GM19025 (cell line): Measurements from ENCODE around the gene NAALADL2.
"Not testable (repeated sequence)": the region's sequence is repeated elsewhere in the genome, so short reads cannot be mapped to it uniquely, and the experiment has no call there.

ENCODE experiments used
- ATAC-seq: cut with Tn5 transposase; IDR thresholded peaks from one replicate; pipeline ENCODE4 v1.9.1; 2021; ENCODE audit warnings: mild to moderate bottlenecking, low read depth, moderate library complexity; ENCODE audit not compliant: unreplicated experiment

NAALADL2 gene

DNA sequence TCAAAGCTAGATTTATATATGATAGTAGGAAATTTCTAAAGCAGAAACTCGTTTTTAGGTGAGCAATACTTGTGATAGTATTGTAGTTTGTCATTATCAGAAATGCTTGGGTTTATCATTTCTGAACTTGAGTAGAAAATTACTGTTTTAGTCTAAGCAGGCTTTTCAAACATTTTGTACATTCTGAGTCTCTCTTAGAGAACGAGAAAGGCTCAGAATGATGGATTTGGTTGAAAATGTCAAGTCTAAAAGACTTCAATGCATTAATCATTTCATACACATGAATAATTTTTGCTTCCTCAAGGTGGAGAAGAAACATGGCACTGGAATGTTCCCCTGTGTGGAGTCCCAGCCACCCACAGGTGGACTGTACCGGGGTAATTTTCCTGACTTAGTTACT is 387.1 kb downstream of the NAALADL2 start:
- no peak for ATAC-seq

DNA sequence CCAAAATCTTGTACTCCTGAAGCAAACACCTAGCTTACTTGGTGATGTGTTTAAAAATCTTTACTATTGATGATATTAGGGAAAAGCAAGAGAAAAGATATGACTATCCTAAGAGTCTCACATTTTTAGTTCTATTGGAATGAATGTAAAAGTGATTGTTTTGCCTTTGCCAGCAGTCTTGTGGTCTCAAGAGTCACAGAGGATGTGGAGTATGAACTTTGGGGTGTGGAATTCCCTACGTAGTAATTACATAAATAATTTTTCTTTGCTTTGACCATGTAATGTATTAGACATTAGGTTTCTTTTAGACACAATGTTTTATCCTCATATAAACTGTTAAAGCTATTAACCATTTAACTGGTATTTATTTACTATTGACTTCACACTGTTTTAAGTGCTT is 387.6 kb downstream of the NAALADL2 start:
- no peak for ATAC-seq

DNA sequence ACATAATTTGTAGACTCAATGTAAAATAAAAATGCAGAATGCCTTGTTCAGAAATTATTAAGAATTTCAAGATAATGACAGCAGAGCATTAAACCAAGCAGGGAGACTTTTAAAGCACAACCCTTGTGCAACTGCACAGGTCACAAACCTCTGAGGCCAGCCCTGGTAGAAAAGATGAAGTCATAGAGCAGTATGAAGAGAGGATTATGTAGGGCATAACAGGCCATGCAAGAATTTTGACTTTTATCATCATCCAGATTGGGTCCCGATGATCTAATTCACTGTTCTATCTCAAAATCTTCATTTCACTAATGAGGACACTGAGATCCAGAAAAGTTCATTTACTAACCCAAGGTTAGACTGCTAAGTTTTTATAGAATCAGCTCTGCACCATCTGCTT is 388.5 kb downstream of the NAALADL2 start:
- ATAC-seq, result no peak

DNA sequence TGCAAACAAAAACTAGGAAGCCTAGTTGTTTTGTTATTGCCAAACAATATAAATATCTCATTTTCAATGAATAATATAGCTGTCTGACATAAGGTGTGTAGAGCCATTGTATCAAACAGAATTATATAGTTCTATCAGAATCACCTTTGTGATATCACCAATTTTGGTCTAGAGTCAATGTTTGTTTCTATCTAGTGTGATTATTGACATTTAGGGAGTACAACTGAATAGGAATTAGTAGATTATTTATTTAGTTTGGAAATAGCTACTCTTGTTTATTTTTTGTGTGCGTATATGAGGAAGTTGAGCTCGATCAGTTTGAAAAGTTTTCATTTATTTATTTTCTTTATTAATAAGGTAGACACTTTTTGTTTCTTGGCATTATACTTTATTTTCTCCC is 389.7 kb downstream of the NAALADL2 start:
- ATAC-seq, result no peak

DNA sequence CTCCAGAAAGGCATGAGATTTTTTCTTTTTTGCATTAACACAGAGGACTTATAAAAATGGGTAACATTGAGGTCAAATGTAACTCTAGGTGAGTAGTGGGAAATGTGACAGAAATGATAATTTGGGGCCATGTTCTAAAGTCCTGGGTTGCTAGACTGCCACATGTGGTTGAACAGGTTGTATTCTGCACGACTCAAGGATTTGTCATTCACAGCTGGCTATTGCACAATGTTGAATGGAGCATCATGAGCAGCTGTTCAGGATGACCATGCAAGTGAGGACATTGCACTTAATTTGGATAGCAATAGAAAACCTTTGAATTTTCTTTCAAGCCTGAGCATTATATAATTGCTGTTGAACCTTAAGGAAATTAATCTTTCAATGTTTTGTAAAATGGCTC is 396.6 kb downstream of the NAALADL2 start:
- ATAC-seq, result no peak

DNA sequence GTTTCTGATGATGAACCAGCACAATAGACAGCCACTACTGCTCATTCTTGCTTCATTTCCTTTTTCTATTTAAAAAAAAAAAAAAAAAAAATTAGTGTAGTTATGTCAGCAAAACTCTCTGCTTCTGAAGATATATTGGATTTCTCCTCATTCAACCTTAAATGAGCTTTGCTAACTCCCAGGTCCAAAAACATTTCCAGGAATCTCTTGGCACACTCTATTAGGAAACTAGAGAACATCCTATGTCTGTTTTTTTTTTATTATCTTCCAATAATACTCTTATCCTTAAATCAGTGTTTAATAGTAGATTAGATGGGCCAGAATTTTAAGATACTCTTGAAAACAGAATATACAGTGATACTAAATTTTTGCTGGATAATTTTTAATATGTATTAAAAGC is 398.0 kb downstream of the NAALADL2 start:
- no peak for ATAC-seq

DNA sequence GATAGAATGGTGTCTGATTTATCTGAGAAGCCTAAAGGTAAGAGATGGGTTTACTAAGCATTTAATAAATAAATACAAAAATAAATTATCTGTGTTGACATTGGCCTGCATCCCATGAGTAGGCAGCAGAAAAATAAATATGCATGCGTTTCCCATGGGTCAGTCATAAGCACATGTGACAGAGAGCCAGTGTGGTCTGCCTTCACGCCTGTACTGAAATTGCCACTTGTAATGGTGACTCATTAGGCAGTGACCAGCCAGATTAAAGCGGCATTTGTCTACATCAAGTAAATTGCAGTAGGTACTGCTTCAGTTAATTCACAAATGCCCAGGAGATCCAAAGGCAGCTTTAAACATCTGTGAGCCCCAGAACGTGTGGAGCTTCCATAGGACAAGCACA is 399.6 kb downstream of the NAALADL2 start:
- no peak for ATAC-seq

DNA sequence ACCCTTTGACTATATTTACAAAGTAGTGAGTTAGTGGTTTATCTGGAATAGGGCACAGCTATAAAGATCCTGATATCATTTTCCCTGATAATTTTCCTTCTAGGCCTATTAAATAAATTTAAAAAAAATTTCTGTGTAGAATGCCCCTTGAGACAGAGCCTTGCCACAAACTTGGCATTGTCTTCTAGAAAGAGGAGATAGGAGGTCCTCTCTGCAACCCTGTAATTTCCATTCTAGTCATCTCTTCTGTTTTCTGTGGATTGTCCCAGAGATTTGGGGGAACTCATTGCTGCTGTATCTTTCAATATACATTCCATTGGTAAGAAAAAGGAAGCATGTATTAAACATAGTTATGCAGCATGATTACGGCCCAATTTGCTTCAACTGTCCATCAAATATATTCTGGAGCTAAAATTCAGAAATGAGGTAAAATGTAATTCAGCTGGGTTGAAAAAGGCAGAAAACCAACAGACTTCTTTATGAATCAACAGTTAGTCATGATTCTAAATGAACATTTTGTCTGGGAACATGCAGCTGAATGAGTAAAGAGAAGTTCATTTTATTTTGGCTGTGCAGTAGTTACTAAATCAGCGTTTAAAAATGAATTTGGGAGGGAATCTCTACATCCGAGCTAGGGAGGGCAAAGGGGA is 401.1 kb downstream of the NAALADL2 start:
- ATAC-seq, result no peak

DNA sequence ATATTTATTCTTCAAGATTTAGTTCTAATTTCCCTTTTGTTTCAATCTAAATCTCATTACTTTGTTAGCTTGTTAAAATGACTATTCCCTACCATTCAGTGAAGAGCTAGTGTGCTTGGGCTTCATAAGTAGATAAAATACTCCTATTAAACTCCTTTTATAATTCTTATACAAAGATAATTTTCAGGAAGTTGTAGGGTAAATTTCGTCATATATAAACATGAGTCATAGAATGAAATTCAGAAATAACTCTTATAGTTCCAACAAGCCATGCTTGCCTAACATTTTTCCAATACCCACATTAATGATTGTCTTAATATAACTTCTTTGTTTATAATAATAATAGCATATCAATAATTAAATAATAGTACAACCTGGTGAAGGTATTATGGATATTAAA is 407.3 kb downstream of the NAALADL2 start:
- no peak for ATAC-seq

DNA sequence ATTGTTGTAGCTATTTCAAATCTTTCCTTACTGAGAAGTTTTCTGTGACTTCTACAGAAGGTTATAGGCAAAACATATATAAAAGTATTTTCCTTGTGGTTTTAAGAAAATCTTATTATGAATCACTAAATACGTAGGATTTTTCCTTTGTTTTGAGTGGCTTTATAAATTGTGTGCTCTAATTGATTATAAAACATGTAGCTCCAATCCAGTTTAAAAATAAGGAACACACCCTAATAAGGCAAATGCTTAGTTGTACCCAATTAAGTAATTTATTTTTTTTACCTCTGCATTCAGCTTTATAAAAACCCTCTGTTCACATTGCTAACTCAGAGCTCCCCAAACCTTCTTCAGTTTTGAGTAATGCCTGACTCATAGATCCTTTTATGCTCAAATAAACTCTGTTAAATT is 408.0 kb downstream of the NAALADL2 start:
- ATAC-seq, result no peak

DNA sequence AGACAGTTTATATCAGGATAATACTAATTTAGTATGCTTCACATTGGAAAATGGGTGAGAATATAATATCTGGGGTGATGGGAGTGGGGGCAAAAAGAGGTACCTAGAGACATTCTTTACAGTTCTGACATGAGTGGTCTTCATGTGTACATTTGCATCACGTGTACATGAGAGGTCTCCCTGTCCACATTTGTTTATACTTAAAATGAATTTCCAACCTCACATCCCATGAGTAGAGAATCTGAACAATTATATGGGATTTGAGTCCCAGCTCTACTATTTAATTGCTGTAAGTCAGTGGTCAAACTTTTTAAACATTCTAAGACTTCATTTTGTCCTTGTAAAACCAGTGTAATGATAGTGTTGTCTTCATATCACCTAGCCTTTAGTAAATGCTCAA is 408.4 kb downstream of the NAALADL2 start:
- no peak for ATAC-seq

DNA sequence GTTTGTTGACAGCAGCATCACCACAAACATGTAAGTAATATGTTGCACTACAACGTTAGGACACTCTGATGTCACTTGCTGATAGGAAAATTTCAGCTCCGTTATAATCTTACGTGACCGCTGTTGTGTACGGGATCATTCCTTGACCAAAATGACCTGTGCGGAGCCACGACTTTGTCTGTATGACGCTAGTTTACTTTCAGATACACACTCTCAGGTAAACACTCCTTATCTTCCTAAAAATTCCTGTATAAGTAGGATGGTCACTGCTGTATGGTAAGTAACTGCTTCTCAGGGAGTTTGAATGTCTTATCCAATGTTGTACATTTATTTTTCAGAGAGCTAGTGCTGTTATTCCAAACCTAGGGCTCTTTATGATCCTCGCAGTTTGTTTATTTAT is 410.3 kb downstream of the NAALADL2 start:
- no peak for ATAC-seq

DNA sequence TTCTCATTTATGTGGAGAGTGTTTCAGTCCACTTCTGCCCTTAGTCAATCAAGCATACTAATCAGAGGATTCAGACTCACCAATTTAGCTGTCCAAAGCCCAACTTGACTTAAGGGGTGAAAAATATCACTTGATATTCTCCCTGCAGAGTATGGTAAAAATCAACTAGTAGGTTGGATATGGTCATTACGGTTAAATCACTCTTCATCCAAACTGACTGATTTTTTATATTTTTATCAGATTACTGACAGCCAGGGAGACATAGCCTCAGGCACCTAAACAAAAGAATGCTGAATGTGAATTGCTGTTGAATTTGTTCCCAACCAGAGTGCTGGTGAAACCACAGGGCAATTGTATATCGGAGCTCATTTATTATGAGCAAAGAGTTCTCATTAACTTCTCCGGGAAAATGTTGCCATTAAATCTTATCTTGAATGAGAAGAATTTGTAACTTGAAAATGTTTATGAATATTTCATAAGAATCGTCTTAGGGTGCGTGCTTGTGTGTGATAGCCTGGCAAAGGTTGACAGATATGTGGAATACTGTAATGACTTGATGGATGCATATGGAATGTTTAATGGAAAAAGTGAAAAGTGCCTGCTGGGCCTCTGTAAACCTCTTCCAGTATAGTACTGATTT is 411.2 kb downstream of the NAALADL2 start:
- ATAC-seq, result no peak

DNA sequence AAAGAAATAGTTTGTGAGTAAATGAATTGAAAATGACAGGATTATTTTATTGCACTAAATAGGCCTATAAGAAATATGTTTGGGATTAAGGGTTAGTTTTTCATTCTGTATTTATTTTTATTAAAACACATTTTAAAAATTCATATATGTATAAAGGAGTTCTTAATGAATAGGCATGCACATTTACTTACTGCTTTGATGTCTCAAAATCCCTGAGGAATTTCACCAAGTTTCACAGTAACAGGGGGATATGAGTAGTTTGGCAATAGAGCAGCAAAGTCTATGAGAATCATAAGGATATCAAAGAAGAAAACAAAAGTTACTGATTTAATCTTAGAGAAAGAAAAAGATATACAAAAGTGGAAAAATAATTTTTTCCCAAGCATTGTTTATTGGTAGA is 411.7 kb downstream of the NAALADL2 start:
- ATAC-seq, result no peak

DNA sequence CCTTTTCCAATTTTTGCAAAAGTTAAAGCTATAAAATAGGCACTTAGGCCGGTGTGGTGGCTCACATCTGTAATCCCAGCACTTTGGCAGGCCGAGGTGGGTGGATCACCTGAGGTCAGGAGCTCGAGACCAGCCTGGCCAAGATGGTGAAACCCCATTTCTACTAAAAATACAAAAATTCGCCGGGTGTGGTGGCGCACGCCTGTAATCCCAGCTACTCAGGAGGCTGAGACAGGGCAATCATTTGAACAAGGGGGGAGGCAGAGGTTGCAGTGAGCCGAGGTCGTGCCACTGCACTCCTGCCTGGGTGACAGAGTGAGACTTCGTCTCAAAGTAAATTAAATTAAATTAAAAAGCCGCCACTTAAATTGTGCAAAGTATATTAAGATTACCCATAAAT is 412.3 kb downstream of the NAALADL2 start:
- not testable (repeated sequence) for ATAC-seq

DNA sequence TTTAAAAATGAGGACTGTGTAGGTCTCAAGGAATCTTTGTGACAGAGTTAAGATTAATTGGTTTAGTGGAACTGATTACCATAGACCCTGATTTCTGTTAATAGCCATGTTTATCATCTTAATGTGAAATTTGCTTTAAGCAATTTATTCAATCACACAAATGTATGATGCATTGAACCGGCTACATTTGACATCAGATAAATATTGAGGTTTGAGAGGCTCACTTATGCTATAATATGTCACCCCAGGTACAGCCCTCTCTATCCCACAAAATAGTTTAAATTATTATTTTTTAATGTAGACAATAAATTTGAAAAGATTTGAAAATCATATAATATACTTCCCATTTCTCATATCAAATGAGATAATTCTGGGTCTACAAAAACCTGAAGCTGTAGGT is 413.3 kb downstream of the NAALADL2 start:
- no peak for ATAC-seq

DNA sequence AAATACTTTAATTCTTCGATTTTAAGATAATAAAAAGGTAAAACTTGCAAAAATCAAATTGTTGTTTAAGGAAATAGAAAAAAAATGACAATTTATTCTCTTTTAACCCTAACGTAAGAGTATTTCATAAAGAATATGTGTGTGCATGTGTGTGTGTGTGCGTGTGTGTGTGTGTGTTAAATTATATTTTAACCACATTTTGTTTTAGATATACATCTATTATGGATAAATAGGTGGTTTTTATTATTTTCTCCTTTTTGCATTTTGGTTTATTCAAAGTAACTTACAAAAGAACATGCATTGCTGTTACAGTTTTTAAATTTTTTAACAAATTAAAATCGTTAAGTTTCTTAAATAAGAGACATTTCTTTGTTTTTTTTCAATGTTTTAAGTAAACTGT is 414.4 kb downstream of the NAALADL2 start:
- ATAC-seq, result no peak

DNA sequence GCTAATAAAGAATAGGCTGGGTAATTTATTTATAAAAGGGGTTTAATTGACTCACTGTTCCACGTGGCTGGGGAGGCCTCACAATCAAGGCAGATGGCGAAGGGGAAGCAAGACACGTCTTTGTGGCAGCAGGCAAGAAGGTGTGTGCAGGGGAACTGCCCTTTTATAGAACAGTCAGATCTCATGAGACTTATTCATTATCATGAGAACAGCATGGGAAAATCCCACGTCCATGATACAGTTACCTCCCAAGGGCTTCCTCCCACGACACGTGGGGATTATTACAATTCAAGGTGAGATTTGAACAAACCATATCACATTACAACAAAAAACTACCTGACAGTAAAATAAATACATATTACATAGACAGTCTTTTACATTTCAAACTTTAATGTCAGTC is 414.9 kb downstream of the NAALADL2 start:
- ATAC-seq, result peak; percentile 60

DNA sequence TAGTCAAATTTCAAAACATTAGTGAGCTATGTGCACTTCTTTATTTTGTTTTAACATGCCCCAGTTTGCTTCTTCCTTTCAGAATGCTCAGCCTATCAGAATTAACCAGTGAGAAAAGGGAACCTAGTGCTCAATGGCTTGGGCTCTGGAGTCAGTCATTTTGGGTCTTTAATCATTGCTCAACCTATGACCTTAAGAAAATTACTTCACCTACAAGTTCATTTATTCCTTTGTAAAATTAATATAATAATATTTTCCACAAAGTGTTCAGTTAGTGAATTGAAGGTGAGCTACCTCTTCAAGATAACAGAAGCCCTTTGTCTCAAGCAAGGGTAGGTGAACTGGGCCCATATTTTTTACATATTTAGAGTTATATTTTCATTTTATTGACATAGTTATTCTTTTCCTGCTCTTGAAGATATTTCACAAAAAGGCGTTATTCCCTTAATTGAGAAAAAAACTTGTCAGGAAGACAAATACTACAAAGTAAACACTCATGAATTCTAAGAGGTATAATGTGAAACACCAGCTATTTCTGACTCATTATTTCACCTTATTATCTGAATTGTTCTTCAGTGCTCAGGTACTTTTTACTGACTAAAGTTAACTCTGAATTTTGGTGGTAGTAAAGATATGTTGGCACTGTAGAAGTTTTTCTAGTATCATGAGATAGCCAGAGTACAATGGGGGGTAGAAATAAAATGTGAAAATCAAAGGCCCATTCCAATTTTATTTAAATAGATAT is 415.5 kb downstream of the NAALADL2 start:
- ATAC-seq, result peak; percentile 32

DNA sequence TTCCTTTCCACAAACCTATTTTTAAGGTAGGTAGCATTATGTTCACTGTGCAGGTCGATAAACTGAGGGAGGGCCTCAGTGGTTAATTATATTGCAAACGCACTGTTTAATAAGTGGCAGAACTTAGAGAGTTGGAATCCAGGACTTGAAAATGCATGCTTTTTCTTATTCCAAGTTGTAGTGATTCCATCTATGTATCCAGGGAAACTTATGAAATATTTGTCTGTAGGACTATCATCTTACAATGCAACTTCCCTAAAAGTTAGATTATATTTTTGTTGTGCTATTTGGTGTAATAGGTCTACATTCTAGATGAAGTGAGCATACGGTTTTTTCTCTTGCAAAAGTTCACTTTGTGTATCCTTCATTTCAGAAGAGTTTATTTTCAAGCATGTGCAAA is 419.5 kb downstream of the NAALADL2 start:
- ATAC-seq, result no peak

DNA sequence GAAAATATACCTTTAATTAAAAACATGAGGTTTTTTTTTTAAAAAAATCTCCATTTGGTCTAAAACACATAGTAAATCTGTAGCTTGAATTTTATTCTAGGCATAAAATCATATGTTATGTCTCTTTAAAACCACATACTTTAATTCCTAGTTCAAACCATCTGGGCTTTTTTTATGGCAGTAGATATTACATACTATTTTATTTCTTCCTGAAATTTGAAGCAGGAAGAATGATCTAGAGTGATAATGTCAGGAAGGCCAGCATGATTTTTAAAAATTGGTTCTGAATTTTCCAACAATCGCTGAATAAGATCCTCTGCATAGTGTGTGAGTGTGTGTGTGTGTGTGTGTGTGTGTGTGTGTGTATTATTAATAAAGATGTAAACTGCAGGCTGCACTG is 420.3 kb downstream of the NAALADL2 start:
- ATAC-seq, result no peak

DNA sequence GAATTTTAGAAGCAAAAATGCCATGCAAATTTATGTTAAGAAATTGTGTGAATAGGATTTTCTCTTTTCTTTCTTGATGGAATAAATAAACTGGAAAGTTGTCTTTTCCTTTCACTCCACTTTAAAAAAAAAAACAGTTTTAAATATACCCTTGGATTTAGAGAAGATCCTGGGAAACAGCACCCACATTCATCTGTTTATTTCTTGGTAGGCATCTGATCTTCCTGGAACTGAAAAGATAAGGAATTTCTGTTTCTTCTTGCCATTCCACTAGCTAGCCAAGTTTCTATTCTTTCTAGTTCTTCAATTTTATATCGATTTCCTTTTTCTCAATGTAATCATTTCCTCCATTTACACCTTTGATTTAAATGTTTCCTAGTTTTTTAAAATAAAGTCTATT is 420.8 kb downstream of the NAALADL2 start:
- no peak for ATAC-seq
